Activated T-cell treated with anti-CD3 and anti-CD28 coated beads for 24 hours (primary cell): Measurements from ENCODE around the gene BET1L.
"Not testable (repeated sequence)": the region's sequence is repeated elsewhere in the genome, so short reads cannot be mapped to it uniquely, and the experiment has no call there.

Source experiments
- DNase-seq: peaks from one replicate; pipeline ENCODE4 v3.0.0-alpha.2; 2020; ENCODE audit warnings: low read depth

The BET1L gene

DNA sequence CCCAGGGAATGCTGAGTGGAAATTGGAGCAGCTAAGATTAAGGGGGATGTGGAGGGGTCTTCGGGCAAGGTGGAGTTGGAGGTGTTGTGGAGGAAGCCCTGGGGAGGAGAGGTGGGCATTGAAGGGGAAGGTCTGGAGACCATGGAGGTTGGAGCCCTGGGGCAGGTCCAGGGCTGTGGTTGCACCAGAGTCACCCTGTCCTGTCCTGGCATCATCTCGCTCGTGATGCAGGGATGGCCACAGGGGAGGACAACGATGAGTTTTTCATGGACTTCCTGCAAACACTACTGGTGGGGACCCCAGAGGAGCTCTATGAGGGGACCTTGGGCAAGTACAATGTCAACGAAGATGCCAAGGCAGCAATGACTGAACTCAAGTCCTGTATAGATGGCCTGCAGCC, 13.7 kb downstream of the BET1L start:
- not testable (repeated sequence) for DNase-seq

DNA sequence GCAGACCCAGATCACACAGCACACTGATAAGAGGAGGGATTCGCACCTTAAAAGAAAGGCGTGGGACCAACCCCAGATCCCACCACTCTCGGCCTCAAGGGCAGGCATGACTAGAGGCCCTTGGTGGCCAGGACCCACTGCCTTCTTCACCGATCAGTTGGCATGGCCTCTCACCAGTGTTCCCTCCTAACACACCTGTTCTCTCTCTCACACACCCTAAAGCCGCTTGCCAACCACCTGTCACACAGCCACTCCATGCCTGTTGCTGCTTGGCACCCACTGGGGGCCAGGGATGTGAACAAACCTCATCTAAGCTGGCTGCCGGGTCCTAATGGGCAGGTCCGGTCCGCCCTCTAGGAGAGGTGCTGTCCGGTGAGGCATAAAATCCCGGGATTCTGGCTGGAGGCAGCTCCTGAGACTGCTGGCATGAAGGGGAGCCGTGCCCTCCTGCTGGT, 14.5 kb downstream of the BET1L start, which contains the start of gene SCGB1C1:
Gene SCGB1C1, plus strand, starts transcription at position 405 of the 455 bp plus-strand sequence. Its CDS starts 22 bp downstream, at position 427.
- DNase-seq, result not testable (repeated sequence)

DNA sequence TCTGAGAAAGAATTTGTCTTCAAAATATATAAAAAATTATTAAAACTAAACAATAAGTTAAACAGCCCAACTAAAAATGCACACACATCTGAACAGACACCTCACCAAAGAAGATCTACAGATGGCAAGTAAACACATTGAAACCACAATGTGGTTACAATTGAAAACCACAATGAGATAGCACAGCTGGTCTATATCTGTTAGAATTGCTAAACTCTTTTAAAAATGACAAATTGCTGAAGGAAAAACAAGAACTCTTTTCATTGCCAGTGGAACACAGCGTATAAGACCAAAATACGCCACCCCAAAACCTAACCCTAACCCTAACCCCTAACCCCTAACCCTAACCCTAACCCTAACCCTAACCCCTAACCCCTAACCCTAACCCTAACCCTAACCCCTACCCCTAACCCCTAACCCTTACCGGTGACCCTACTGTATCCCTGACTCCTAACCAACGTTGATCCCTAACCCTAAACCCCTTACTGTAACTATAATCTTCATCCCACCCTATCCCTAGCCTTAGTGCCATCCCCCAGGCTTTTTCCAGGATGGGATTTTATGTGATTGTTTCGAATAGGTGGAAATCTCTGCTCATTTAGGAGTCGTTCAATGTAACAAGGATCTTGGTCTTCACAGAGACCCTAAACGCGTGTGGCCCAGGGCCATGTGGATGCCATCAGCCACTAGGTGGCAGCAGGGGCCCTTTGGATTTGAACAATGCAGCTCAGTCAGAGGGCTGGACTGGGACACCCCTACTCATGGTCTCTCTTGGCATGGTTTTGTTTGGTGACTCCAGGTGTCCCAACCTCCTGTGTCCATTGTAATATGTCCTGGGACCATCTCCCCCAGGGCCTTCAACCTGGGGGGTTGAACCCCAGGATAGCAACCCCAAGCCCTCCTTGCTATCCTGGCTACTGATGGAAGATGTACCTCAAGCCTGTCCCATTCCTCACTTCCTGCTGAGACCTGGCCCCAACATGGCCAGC, 15.4 kb downstream of the BET1L start:
- peak; percentile 34 for DNase-seq

DNA sequence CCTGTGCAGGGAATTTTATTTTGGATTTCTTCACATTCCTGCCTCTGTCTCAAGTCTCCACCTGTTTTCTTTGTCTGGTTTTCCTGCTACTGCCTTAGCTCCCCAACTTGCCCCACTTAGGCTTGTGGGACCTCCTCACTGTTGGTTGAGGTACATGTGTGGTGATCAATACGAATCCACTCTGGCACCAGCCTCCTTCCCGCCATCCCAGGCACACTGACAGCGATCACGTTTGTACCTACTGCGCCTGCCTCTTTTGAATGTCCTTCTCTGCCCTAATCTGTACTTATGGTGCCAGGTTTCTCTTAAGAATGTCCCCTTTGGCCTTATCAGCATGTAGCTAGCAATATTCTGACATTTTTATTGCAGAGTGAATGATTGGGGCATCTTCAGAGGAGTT, 16.7 kb downstream of the BET1L start:
- not testable (repeated sequence) for DNase-seq

DNA sequence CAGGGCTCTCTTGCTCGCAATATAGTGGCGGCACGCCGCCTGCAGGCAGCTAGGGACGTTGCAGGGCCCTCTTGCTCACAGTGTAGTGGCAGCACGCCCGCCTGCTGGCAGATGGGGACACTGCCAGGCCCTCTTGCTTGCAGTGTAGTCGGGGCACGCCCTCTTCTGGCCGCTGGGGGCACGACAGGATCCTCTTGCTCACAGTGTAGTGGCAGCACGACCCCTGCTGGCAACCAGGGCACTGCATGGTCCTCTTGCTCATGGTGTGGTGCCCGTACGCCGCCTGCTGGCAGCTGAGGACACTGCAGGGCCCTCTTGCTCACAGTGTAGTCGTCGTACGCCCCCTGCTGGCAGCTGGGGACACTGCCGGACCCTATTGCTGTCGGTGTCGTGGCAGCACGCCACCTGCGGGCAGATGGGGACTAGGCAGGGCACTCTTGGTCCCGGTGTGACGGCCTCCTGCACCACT, 17.3 kb downstream of the BET1L start:
- not testable (repeated sequence) for DNase-seq

GRCh38 chr11:189200-189783, 17.9 kb downstream of the BET1L start:
- not testable (repeated sequence) for DNase-seq

GRCh38 chr11:180242-180641, 27.0 kb downstream of the BET1L start:
- not testable (repeated sequence) for DNase-seq
